HepG2 (cell line): ENCODE measurements around the gene BRPF1. TPM values are rescaled to one million over a fixed set of nuclear protein-coding genes. Genes with fewer than 3 reads are reported as not detected.

Experiments used
- EHMT2 ChIP-seq: fragments of 200-600 bp; sonication (generic); IDR thresholded peaks from 2 replicates; pipeline ENCODE4 v1.7.0; 2017; ENCODE audit warnings: antibody characterized with exemption, low read depth, low read length, borderline replicate concordance
- HHEX ChIP-seq: IDR thresholded peaks from 2 replicates; pipeline ENCODE4 v1.6.1; 2016; ENCODE audit warnings: control low read depth
- MED13 ChIP-seq: sonication (generic); formaldehyde crosslinking; IDR thresholded peaks from 2 replicates; pipeline ENCODE4 v1.5.0; 2020; ENCODE audit warnings: missing genetic modification reagents
- MLLT10 ChIP-seq: sonication (generic); formaldehyde crosslinking; IDR thresholded peaks from 2 replicates; pipeline ENCODE4 v1.4.0; 2020; ENCODE audit warnings: missing genetic modification reagents
- SATB2 ChIP-seq: sonication (generic); formaldehyde crosslinking; IDR thresholded peaks from 2 replicates; pipeline ENCODE4 v1.5.0; 2020; ENCODE audit warnings: missing genetic modification reagents
- TAF1 ChIP-seq: sonication (generic); formaldehyde crosslinking; IDR thresholded peaks from 2 replicates; pipeline ENCODE4 v1.4.0; 2020; ENCODE audit warnings: missing genetic modification reagents
- TEAD3 ChIP-seq: optimal IDR thresholded peaks from 2 replicates; pipeline ENCODE3; 2016; ENCODE audit warnings: borderline replicate concordance
- TGIF2 ChIP-seq: IDR thresholded peaks from 2 replicates; pipeline ENCODE4 v1.6.1; 2016; ENCODE audit warnings: control low read depth, missing compliant biosample characterization
- ZBTB38 ChIP-seq: sonication (generic); formaldehyde crosslinking; IDR thresholded peaks from 2 replicates; pipeline ENCODE4 v1.5.1; 2020; ENCODE audit warnings: mild to moderate bottlenecking, missing genetic modification reagents
- ZNF331 ChIP-seq: sonication (generic); formaldehyde crosslinking; IDR thresholded peaks from 2 replicates; pipeline ENCODE4 v1.4.0; 2020; ENCODE audit warnings: missing genetic modification reagents
- ZNF337 ChIP-seq: sonication (generic); formaldehyde crosslinking; IDR thresholded peaks from 2 replicates; pipeline ENCODE4 v1.5.1; 2020; ENCODE audit warnings: missing genetic modification reagents, low read depth, mild to moderate bottlenecking, borderline replicate concordance
- ZNF451 ChIP-seq: sonication (generic); formaldehyde crosslinking; IDR thresholded peaks from 2 replicates; pipeline ENCODE4 v1.5.0; 2020; ENCODE audit warnings: mild to moderate bottlenecking, missing genetic modification reagents
- ZNF556 ChIP-seq: sonication (generic); formaldehyde crosslinking; IDR thresholded peaks from 2 replicates; pipeline ENCODE4 v1.4.0; 2020; ENCODE audit warnings: mild to moderate bottlenecking, missing genetic modification reagents, borderline replicate concordance
- ZNF790 ChIP-seq: sonication (generic); formaldehyde crosslinking; IDR thresholded peaks from 2 replicates; pipeline ENCODE4 v1.8.0; 2022; ENCODE audit warnings: missing genetic modification reagents, mild to moderate bottlenecking, borderline replicate concordance
- ZNF883 ChIP-seq: sonication (generic); formaldehyde crosslinking; IDR thresholded peaks from 2 replicates; pipeline ENCODE4 v1.5.1; 2020; ENCODE audit warnings: mild to moderate bottlenecking, missing genetic modification reagents; ENCODE audit errors: not compliant biosample characterization
- polyA plus RNA-seq, 8 experiments: library from polyadenylated mRNA; depleted of rRNA in 3 of 8; stranded (reverse) in 7 of 8; unstranded in 1 of 8; fragments of >200 nt; fragmentation: Illumina TruSeq in 4 of 8; extraction: Trizol in 4 of 8; gene quantifications; 2 replicates each; pipeline versions ENCODE4 v1.2.1 to v1.2.3, GENCODE V29; 2011 to 2016; ENCODE audit warnings: low read depth in 4 of 8, missing spikeins in 1 of 8, mixed read lengths in 1 of 8; ENCODE audit not compliant: insufficient read depth in 1 of 8
- total RNA-seq, 5 experiments: library from RNA; depleted of rRNA; stranded (reverse); fragments of >200 nt; fragmentation: Illumina TruSeq; extraction: Trizol; gene quantifications; 2 replicates each; pipeline ENCODE4 v1.2.3, GENCODE V29; 2016; ENCODE audit warnings: low read depth in 1 of 5
- TF ChIP-seq, protein P1 (sequence below): sonication (generic); formaldehyde crosslinking; IDR thresholded peaks from 2 replicates; pipeline ENCODE4 v1.5.1; 2020; ENCODE audit warnings: mild to moderate bottlenecking, missing genetic modification reagents, moderate library complexity
- TF ChIP-seq, protein P2 (sequence below): sonication (generic); formaldehyde crosslinking; IDR thresholded peaks from 2 replicates; pipeline ENCODE4 v1.4.0; 2020; ENCODE audit warnings: mild to moderate bottlenecking, missing genetic modification reagents
- TF ChIP-seq, protein P3 (sequence below): fragments of 450-650 bp; IDR thresholded peaks from 2 replicates; pipeline ENCODE4 v1.6.1; 2016
- TF ChIP-seq, protein P4 (sequence below): sonication (generic); formaldehyde crosslinking; IDR thresholded peaks from 2 replicates; pipeline ENCODE4 v1.4.0; 2020; ENCODE audit warnings: missing genetic modification reagents, borderline replicate concordance
- TF ChIP-seq, protein P5 (sequence below): IDR thresholded peaks from 2 replicates; pipeline ENCODE4 v1.6.1; 2012; ENCODE audit warnings: inconsistent platforms
- TF ChIP-seq, protein P6 (sequence below): sonication (generic); formaldehyde crosslinking; IDR thresholded peaks from 2 replicates; pipeline ENCODE4 v1.9.0; 2021; ENCODE audit warnings: missing genetic modification reagents, mild to moderate bottlenecking, borderline replicate concordance

BRPF1 gene
- total and polyA plus RNA-seq, 2 of the 13 experiments (the other 11 are each of a cell fraction or from before 2014, with no cell fraction given) = 7.3 to 10.0 TPM

DNA sequence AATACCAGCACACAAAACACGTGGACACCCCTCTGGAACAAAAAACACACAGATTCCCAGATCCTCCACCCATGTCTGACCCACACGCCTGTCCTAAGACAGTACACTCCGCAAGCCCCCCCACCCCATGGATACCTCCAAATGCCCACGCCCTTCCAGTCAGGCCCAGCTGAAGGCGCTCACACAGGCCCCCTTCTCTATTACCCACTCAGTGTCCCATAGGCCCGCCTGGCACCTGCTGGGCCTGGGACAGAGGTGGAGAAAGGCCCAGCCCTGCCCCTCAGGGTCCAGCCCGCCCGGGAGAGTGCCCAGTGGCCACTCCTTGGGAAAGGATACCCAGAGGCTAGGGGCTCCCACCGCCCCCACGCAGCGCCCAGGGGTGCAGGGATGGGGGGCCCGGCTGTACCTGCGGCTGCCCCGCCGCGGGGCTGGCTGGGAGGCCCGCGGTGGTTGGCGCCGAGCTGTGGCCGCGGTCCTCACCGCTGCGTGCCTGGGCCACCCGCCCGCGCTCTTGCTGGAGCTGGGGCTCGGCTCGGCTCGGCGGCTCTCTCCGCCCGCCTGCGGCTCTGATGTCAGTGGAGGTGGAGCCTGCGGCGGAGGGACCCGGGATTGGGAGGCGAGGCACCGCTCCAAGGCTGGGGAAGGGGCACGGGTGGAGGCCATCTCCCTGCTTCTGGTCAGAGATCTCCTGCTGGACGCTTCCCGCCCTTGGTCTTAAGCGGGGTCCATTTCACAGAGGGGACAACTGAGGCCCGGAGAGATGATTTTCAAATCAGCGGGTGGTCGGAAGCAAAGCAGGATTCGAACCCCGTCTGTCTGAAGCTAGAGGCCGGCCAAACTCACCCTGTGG lies 38.1 kb downstream of the BRPF1 start, which contains the start of gene CAMK1 (continued):
- TF ChIP-seq EHMT2 (no peak), ZNF451 (no peak; the same call in 1 of the 2 replicates), TEAD3 (CRISPR knock-in tag) (peak; percentile 19), HHEX (CRISPR knock-in tag) (no peak), MLLT10 (CRISPR knock-in tag) (no peak), TGIF2 (CRISPR knock-in tag) (no peak), ZNF556 (CRISPR knock-in tag) (peak; percentile 64; the same call in 1 of the 2 replicates), ZNF337 (CRISPR knock-in tag) (no peak), ZNF790 (no peak; the same call in 1 of the 2 replicates), ZBTB38 (peak; percentile 55; the same call in 1 of the 2 replicates), MED13 (CRISPR knock-in tag) (no peak), ZNF883 (CRISPR knock-in tag) (peak; percentile 16), TAF1 (CRISPR knock-in tag) (peak; percentile 52; the same call in 1 of the 2 replicates), SATB2 (no peak), ZNF331 (CRISPR knock-in tag) (peak; percentile 99)
- TF ChIP-seq, protein P1, sequence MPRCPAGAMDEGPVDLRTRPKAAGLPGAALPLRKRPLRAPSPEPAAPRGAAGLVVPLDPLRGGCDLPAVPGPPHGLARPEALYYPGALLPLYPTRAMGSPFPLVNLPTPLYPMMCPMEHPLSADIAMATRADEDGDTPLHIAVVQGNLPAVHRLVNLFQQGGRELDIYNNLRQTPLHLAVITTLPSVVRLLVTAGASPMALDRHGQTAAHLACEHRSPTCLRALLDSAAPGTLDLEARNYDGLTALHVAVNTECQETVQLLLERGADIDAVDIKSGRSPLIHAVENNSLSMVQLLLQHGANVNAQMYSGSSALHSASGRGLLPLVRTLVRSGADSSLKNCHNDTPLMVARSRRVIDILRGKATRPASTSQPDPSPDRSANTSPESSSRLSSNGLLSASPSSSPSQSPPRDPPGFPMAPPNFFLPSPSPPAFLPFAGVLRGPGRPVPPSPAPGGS (CRISPR knock-in tag) = 0 out of 2 replicates have a peak, but pooled peaks have one; percentile 35
- TF ChIP-seq, protein P2, sequence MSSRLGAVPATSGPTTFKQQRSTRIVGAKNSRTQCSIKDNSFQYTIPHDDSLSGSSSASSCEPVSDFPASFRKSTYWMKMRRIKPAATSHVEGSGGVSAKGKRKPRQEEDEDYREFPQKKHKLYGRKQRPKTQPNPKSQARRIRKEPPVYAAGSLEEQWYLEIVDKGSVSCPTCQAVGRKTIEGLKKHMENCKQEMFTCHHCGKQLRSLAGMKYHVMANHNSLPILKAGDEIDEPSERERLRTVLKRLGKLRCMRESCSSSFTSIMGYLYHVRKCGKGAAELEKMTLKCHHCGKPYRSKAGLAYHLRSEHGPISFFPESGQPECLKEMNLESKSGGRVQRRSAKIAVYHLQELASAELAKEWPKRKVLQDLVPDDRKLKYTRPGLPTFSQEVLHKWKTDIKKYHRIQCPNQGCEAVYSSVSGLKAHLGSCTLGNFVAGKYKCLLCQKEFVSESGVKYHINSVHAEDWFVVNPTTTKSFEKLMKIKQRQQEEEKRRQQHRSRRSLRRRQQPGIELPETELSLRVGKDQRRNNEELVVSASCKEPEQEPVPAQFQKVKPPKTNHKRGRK = no peak
- TF ChIP-seq, protein P3, sequence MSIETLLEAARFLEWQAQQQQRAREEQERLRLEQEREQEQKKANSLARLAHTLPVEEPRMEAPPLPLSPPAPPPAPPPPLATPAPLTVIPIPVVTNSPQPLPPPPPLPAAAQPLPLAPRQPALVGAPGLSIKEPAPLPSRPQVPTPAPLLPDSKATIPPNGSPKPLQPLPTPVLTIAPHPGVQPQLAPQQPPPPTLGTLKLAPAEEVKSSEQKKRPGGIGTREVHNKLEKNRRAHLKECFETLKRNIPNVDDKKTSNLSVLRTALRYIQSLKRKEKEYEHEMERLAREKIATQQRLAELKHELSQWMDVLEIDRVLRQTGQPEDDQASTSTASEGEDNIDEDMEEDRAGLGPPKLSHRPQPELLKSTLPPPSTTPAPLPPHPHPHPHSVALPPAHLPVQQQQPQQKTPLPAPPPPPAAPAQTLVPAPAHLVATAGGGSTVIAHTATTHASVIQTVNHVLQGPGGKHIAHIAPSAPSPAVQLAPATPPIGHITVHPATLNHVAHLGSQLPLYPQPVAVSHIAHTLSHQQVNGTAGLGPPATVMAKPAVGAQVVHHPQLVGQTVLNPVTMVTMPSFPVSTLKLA = no peak
- TF ChIP-seq, protein P4, sequence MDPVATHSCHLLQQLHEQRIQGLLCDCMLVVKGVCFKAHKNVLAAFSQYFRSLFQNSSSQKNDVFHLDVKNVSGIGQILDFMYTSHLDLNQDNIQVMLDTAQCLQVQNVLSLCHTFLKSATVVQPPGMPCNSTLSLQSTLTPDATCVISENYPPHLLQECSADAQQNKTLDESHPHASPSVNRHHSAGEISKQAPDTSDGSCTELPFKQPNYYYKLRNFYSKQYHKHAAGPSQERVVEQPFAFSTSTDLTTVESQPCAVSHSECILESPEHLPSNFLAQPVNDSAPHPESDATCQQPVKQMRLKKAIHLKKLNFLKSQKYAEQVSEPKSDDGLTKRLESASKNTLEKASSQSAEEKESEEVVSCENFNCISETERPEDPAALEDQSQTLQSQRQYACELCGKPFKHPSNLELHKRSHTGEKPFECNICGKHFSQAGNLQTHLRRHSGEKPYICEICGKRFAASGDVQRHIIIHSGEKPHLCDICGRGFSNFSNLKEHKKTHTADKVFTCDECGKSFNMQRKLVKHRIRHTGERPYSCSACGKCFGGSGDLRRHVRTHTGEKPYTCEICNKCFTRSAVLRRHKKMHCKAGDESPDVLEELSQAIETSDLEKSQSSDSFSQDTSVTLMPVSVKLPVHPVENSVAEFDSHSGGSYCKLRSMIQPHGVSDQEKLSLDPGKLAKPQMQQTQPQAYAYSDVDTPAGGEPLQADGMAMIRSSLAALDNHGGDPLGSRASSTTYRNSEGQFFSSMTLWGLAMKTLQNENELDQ = no peak
- TF ChIP-seq, protein P5, sequence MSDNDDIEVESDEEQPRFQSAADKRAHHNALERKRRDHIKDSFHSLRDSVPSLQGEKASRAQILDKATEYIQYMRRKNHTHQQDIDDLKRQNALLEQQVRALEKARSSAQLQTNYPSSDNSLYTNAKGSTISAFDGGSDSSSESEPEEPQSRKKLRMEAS = peak; percentile 22
- TF ChIP-seq, protein P6, sequence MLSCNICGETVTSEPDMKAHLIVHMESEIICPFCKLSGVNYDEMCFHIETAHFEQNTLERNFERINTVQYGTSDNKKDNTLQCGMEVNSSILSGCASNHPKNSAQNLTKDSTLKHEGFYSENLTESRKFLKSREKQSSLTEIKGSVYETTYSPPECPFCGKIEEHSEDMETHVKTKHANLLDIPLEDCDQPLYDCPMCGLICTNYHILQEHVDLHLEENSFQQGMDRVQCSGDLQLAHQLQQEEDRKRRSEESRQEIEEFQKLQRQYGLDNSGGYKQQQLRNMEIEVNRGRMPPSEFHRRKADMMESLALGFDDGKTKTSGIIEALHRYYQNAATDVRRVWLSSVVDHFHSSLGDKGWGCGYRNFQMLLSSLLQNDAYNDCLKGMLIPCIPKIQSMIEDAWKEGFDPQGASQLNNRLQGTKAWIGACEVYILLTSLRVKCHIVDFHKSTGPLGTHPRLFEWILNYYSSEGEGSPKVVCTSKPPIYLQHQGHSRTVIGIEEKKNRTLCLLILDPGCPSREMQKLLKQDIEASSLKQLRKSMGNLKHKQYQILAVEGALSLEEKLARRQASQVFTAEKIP (CRISPR knock-in tag) = no peak
